Measurements from ENCODE around the gene CBX5.

GRCh38 chr12:54259194-54260011 lies 20.5 kb downstream of the CBX5 start:
- TF ChIP-seq EZH2 (IDR thresholded peaks at IDR 0.05; ENCODE audit: low read length, missing control alignments), result no peak
- TF ChIP-seq CTCF (conservative IDR thresholded peaks at IDR 0.05 in 1 of 2, IDR thresholded peaks at IDR 0.05 in 1 of 2; ENCODE audit: low read depth in 1 of 2, low read length in 2 of 2), result no peak
